GM23338 (cell line): ENCODE measurements around the gene SLC24A4. TPM values are rescaled to one million over a fixed set of nuclear protein-coding genes. Genes with fewer than 3 reads are reported as not detected.

Experiments used
- ATAC-seq: fragments of 200-7000 bp; cut with Tn5 transposase; 3 replicates; pipeline ENCODE4 v1.9.1; 2020
- DNase-seq: peaks from one replicate; pipeline ENCODE4 v3.0.0-alpha.2; 2015; ENCODE audit warnings: low spot score
- H2AFZ ChIP-seq: fragments of 200-600 bp; sonication (generic); 2 replicates; pipeline ENCODE4 v1.8.0; 2016; ENCODE audit warnings: antibody characterized with exemption, mild to moderate bottlenecking, moderate library complexity
- H3F3A ChIP-seq: fragments of 200-600 bp; sonication (generic); replicated peaks from 2 replicates; pipeline ENCODE4 v1.8.0; 2017; ENCODE audit warnings: antibody characterized with exemption, mixed run types, low read depth
- H3K27ac ChIP-seq: fragments of 200-600 bp; sonication (generic); 2 replicates; pipeline ENCODE4 v1.6.1; 2016; ENCODE audit warnings: low read depth
- H3K27me3 ChIP-seq: fragments of 200-600 bp; sonication (generic); 2 replicates; pipeline ENCODE4 v1.8.0; 2016; ENCODE audit warnings: mild to moderate bottlenecking, mixed run types, moderate library complexity; ENCODE audit not compliant: insufficient read depth
- H3K36me3 ChIP-seq: fragments of 200-600 bp; sonication (generic); 2 replicates; pipeline ENCODE4 v1.8.0; 2016; ENCODE audit warnings: mild to moderate bottlenecking; ENCODE audit not compliant: insufficient read depth
- H3K4me1 ChIP-seq: fragments of 200-600 bp; sonication (generic); 2 replicates; pipeline ENCODE4 v1.8.0; 2016; ENCODE audit warnings: mild to moderate bottlenecking, moderate library complexity; ENCODE audit not compliant: insufficient read depth
- H3K4me2 ChIP-seq: fragments of 200-600 bp; sonication (generic); 2 replicates; pipeline ENCODE4 v1.7.1; 2017; ENCODE audit warnings: mixed run types
- H3K4me3 ChIP-seq: fragments of 200-600 bp; sonication (generic); 2 replicates; pipeline ENCODE4 v1.6.1; 2016; ENCODE audit warnings: mixed run types
- H3K79me2 ChIP-seq: fragments of 200-600 bp; sonication (generic); replicated peaks from 2 replicates; pipeline ENCODE4 v1.8.0; 2017; ENCODE audit warnings: mild to moderate bottlenecking; ENCODE audit not compliant: insufficient read depth
- H3K9me2 ChIP-seq: fragments of 200-600 bp; sonication (generic); 2 replicates; pipeline ENCODE4 v1.8.0; 2017; ENCODE audit not compliant: insufficient read depth
- H4K20me1 ChIP-seq: fragments of 200-600 bp; sonication (generic); replicated peaks from 2 replicates; pipeline ENCODE4 v1.8.0; 2017; ENCODE audit warnings: mild to moderate bottlenecking; ENCODE audit not compliant: insufficient read depth
- H3K27ac Mint-ChIP-seq: 2 replicates; pipeline ENCODE4 v1.8.0; 2020; ENCODE audit warnings: inconsistent platforms, mild to moderate bottlenecking, moderate library complexity, mixed read lengths
- H3K27me3 Mint-ChIP-seq: 3 replicates; pipeline ENCODE4 v1.8.0; 2022; ENCODE audit warnings: low read depth, mild to moderate bottlenecking, moderate library complexity, mixed read lengths, inconsistent platforms; ENCODE audit not compliant: insufficient read depth, poor library complexity
- H3K36me3 Mint-ChIP-seq: 3 replicates; pipeline ENCODE4 v1.8.0; 2021; ENCODE audit warnings: low read depth, mild to moderate bottlenecking, inconsistent platforms, moderate library complexity, mixed read lengths
- H3K4me1 Mint-ChIP-seq: 3 replicates; pipeline ENCODE4 v1.8.0; 2020; ENCODE audit warnings: mild to moderate bottlenecking, inconsistent platforms, mixed read lengths
- H3K4me3 Mint-ChIP-seq: 3 replicates; pipeline ENCODE4 v1.8.0; 2021; ENCODE audit warnings: moderate library complexity, mild to moderate bottlenecking, inconsistent platforms, mixed read lengths
- H3K9me3 Mint-ChIP-seq: 3 replicates; pipeline ENCODE4 v1.8.0; 2020; ENCODE audit warnings: moderate library complexity, mild to moderate bottlenecking, inconsistent platforms, mixed read lengths
- CREB1 ChIP-seq: fragments of 250-450 bp; sonication (Bioruptor Pico); IDR thresholded peaks from 2 replicates; pipeline ENCODE4 v1.5.0; 2020; ENCODE audit warnings: low read depth, mild to moderate bottlenecking, moderate library complexity
- EZH2 ChIP-seq: fragments of 200-600 bp; sonication (generic); IDR thresholded peaks from one replicate; pipeline ENCODE4 v1.8.0; 2017; ENCODE audit warnings: antibody characterized with exemption, mild to moderate bottlenecking, low read depth; ENCODE audit not compliant: unreplicated experiment
- EZH2phosphoT487 ChIP-seq: fragments of 200-600 bp; sonication (generic); IDR thresholded peaks from one replicate; pipeline ENCODE4 v1.8.1; 2018; ENCODE audit warnings: antibody characterized with exemption; ENCODE audit not compliant: unreplicated experiment
- JUNB ChIP-seq: IDR thresholded peaks from one replicate; pipeline ENCODE4 v1.6.1; 2016; ENCODE audit warnings: antibody characterized with exemption; ENCODE audit not compliant: unreplicated experiment
- NANOG ChIP-seq: IDR thresholded peaks from 2 replicates; pipeline ENCODE4 v1.6.1; 2016; ENCODE audit warnings: antibody characterized with exemption, borderline replicate concordance
- POLR2AphosphoS5 ChIP-seq: IDR thresholded peaks from 2 replicates; pipeline ENCODE4 v1.6.1; 2016; ENCODE audit warnings: antibody characterized with exemption, low read depth
- STAT1 ChIP-seq: IDR thresholded peaks from one replicate; pipeline ENCODE4 v1.6.1; 2016; ENCODE audit warnings: antibody characterized with exemption; ENCODE audit not compliant: unreplicated experiment
- ZNF114 ChIP-seq: fragments of 250-450 bp; sonication (Bioruptor Pico); IDR thresholded peaks from 2 replicates; pipeline ENCODE4 v1.5.0; 2020; ENCODE audit warnings: mild to moderate bottlenecking, moderate library complexity
- ZNF331 ChIP-seq: fragments of 250-450 bp; sonication (Bioruptor Pico); IDR thresholded peaks from 2 replicates; pipeline ENCODE4 v1.5.0; 2020; ENCODE audit warnings: low read depth, mild to moderate bottlenecking, moderate library complexity
- ZNF462 ChIP-seq: fragments of 250-450 bp; sonication (Bioruptor Pico); IDR thresholded peaks from 2 replicates; pipeline ENCODE4 v1.5.0; 2020; ENCODE audit warnings: mild to moderate bottlenecking, moderate library complexity
- polyA plus RNA-seq: library from polyadenylated mRNA; unstranded; fragments of >200 nt; fragmentation: Nextera tagmentation; extraction: Ambion mirVana; gene quantifications from 2 replicates; pipeline ENCODE4 v1.2.1, GENCODE V29; 2016
- total RNA-seq: library from RNA; depleted of rRNA; stranded (reverse); fragments of >200 nt; shearing (Covaris generic); gene quantifications from 2 replicates; pipeline ENCODE4 v1.2.3, GENCODE V29; 2014
- TF ChIP-seq, protein P1 (sequence below): IDR thresholded peaks from one replicate; pipeline ENCODE4 v1.6.1; 2018; ENCODE audit warnings: antibody characterized with exemption; ENCODE audit not compliant: unreplicated experiment
- TF ChIP-seq, protein P2 (sequence below): IDR thresholded peaks from 2 replicates; pipeline ENCODE4 v1.6.1; 2016; ENCODE audit warnings: antibody characterized with exemption
- TF ChIP-seq, protein P3 (sequence below), 2 experiments: fragments of 200-600 bp in 1 of 2; sonication (generic) in 1 of 2; conservative IDR thresholded peaks; 2 replicates each; pipeline versions ENCODE4 v1.5.1 to v1.6.1; 2016 to 2017; ENCODE audit warnings: antibody characterized with exemption in 2 of 2, low read depth in 2 of 2, mild to moderate bottlenecking in 2 of 2, moderate library complexity in 1 of 2

The SLC24A4 gene
- total and polyA plus RNA-seq, 2 experiments from 2014 or later = 0.06 to 0.38 TPM

- ATAC-seq (no peak), DNase-seq (no peak)
- no peaks in the 10 kb centered on the region for H3K79me2 ChIP-seq
These were observed 215.5 kb downstream of the SLC24A4 start for GRCh38 chr14:92538412-92538985.

More at GRCh38 chr14:92538412-92538985, 215.5 kb downstream of the SLC24A4 start:
- no peaks in the 10 kb centered on the region for H3K27me3 ChIP-seq
- H3K4me3 ChIP-seq = no peak overlapping the region
- TF ChIP-seq EZH2phosphoT487 (no peak), EZH2 (no peak), ZNF462 (no peak), ZNF114 (no peak), CREB1 (no peak), NANOG (no peak), POLR2AphosphoS5 (no peak), JUNB (no peak), ZNF331 (CRISPR knock-in tag) (no peak), STAT1 (no peak)
- TF ChIP-seq, protein P1, sequence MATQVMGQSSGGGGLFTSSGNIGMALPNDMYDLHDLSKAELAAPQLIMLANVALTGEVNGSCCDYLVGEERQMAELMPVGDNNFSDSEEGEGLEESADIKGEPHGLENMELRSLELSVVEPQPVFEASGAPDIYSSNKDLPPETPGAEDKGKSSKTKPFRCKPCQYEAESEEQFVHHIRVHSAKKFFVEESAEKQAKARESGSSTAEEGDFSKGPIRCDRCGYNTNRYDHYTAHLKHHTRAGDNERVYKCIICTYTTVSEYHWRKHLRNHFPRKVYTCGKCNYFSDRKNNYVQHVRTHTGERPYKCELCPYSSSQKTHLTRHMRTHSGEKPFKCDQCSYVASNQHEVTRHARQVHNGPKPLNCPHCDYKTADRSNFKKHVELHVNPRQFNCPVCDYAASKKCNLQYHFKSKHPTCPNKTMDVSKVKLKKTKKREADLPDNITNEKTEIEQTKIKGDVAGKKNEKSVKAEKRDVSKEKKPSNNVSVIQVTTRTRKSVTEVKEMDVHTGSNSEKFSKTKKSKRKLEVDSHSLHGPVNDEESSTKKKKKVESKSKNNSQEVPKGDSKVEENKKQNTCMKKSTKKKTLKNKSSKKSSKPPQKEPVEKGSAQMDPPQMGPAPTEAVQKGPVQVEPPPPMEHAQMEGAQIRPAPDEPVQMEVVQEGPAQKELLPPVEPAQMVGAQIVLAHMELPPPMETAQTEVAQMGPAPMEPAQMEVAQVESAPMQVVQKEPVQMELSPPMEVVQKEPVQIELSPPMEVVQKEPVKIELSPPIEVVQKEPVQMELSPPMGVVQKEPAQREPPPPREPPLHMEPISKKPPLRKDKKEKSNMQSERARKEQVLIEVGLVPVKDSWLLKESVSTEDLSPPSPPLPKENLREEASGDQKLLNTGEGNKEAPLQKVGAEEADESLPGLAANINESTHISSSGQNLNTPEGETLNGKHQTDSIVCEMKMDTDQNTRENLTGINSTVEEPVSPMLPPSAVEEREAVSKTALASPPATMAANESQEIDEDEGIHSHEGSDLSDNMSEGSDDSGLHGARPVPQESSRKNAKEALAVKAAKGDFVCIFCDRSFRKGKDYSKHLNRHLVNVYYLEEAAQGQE = no peak
- TF ChIP-seq, protein P2, sequence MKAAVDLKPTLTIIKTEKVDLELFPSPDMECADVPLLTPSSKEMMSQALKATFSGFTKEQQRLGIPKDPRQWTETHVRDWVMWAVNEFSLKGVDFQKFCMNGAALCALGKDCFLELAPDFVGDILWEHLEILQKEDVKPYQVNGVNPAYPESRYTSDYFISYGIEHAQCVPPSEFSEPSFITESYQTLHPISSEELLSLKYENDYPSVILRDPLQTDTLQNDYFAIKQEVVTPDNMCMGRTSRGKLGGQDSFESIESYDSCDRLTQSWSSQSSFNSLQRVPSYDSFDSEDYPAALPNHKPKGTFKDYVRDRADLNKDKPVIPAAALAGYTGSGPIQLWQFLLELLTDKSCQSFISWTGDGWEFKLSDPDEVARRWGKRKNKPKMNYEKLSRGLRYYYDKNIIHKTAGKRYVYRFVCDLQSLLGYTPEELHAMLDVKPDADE = no peak
- TF ChIP-seq, protein P3, sequence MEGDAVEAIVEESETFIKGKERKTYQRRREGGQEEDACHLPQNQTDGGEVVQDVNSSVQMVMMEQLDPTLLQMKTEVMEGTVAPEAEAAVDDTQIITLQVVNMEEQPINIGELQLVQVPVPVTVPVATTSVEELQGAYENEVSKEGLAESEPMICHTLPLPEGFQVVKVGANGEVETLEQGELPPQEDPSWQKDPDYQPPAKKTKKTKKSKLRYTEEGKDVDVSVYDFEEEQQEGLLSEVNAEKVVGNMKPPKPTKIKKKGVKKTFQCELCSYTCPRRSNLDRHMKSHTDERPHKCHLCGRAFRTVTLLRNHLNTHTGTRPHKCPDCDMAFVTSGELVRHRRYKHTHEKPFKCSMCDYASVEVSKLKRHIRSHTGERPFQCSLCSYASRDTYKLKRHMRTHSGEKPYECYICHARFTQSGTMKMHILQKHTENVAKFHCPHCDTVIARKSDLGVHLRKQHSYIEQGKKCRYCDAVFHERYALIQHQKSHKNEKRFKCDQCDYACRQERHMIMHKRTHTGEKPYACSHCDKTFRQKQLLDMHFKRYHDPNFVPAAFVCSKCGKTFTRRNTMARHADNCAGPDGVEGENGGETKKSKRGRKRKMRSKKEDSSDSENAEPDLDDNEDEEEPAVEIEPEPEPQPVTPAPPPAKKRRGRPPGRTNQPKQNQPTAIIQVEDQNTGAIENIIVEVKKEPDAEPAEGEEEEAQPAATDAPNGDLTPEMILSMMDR (conservative IDR thresholded peaks at IDR 0.05; ENCODE audit: low read depth in 2 of 2) = no peak
- no peaks in the 10 kb centered on the region for H4K20me1 ChIP-seq
- Mint-ChIP-seq H3K4me3 (no peak overlapping the region), H3K36me3 (no peaks in the 10 kb centered on the region), H3K4me1 (peaks cover 3% of the 10 kb centered on the region; the same call in 1 of the 3 replicates), H3K27ac (no peak overlapping the region), H3K27me3 (peaks cover 2% of the 10 kb centered on the region), H3K9me3 (no peaks in the 10 kb centered on the region)
- no peak overlapping the region for H3K27ac ChIP-seq
- H3F3A ChIP-seq = no peaks in the 10 kb centered on the region
- H3K9me2 ChIP-seq = no peaks in the 10 kb centered on the region
- H3K4me2 ChIP-seq = no peak overlapping the region
- no peaks in the 10 kb centered on the region for H3K4me1 ChIP-seq
- no peak overlapping the region for H2AFZ ChIP-seq
- H3K36me3 ChIP-seq = no peaks in the 10 kb centered on the region
